Measurements from ENCODE around the gene DNAH3. TPM values are rescaled to one million over a fixed set of nuclear protein-coding genes. Genes with fewer than 3 reads are reported as not detected.

DNAH3 gene
- not detected in 2 replicates for total RNA-seq

DNA sequence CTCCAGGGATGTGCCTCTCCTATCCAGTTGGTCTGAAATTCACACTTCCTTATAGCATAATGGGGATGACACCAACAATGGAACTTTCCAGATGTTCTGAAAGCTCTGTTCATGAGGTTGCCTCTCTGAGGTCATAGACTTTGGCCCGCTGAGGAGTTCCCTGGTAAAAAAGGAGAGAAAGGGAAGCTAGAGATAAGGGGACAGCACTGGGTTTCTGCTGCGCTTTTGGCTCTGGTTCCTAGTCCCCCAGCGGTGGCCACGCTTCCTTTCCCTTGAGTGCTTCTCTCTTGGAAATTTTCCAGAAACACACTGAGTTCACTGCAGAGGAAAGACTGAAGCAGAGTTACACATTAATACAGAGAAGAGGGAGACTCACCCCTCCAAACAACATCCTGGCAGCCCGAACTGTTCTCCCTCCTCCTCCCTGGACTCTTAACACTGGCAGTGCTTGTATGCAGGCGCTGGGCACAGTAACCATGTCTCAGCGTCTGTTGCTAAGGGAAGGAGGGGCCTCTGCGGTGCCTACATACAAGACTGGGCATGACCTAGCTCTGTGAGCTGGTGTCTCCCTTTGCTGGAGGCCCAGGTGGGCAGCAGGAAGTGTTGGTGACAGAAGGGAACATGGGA lies at the start of gene DNAH3:
Gene DNAH3 (minus strand): TSS at position 472 of the 627 bp plus-strand sequence. CDS start 527 bp downstream, outside the sequence.

GRCh38 chr16:21158208-21159110 lies 7.8 kb upstream of the DNAH3 start, which contains the start of gene LDAF1:
LDAF1 (plus strand) TSS chr16:21158674; CDS start chr16:21161183, 2,509 bp downstream.

DNA sequence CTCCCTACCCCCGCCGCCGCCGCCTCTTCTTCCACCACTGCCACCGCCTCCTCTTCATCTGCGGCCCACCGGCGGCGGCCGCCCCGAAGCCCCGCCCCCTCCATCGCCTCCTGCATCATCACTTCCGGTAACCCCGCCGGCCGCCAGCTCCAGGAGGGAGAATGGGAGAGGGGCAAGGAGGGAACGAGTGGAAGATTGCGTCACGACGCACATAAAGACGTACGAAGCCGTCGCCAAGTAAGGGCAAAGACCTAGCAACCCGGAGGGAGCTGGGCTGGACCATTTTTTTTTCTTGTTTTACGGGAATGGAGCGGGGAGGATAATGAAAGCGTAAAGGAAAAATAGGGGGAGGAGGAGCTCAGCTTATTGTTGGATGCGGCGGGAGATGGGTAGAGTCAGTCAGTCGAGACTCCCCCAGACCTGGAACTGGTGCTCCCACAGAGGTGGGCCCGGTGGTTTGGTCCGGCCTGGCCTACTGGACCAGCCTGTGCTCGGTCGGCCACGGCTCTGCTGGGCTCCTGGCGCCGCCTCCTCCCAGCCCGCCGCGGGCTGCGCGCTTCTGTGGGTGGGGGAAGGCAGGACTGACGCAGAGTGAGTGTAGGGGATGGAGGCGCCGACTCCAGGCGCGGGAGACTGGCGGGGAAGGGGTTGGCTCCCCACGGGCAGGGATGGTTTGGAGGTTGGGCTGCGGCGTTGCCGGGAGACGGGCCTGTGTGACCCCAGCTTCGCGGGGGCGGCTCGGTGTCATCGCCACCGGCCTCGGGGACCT lies 250.2 kb downstream of the DNAH3 start, which contains the start of the genes DCUN1D3 and LYRM1:
Gene DCUN1D3 (minus strand): TSS at position 60 of the 769 bp plus-strand sequence. CDS start 37,820 bp downstream, outside the sequence.
Gene LYRM1 (plus strand): TSS at position 473 of the 769 bp plus-strand sequence. CDS start 14,785 bp downstream, outside the sequence.

Other genes with a start within 250 kb of the DNAH3 start
- gene LDAF1, start 7.8 kb upstream of the DNAH3 start, total RNA-seq: 37.9 and 50.0 TPM in 2 replicates
- gene ZP2, start 60.7 kb upstream of the DNAH3 start, total RNA-seq: not detected in 2 replicates
- not detected in 2 replicates for gene ANKS4B, start 82.9 kb upstream of the DNAH3 start, total RNA-seq
- 1.4 and 1.8 TPM in 2 replicates for gene CRYM, start 127.4 kb upstream of the DNAH3 start, total RNA-seq